Activated effector memory CD4-positive, alpha-beta T cell treated with anti-CD3 and anti-CD28 coated beads, Interleukin-2, amount 50 U/mL, for 16 hours (primary cell): Measurements from ENCODE around the gene PLA2G2C.

ENCODE experiments used
- DNase-seq: peaks from one replicate; pipeline ENCODE4 v3.0.0-alpha.2; 2020

The PLA2G2C gene

GRCh38 chr1:20183035-20183434 is 3.3 kb downstream of the PLA2G2C start:
- no peak for DNase-seq

GRCh38 chr1:20182415-20182814 is 3.9 kb downstream of the PLA2G2C start:
- no peak for DNase-seq

GRCh38 chr1:20180844-20181207 is 5.5 kb downstream of the PLA2G2C start:
- DNase-seq, result no peak

- DNase-seq, result no peak
These were observed 6.0 kb downstream of the PLA2G2C start for GRCh38 chr1:20180129-20180843.

- DNase-seq, result no peak
These were observed 6.8 kb downstream of the PLA2G2C start for GRCh38 chr1:20179371-20180128.

- no peak for DNase-seq
These were observed 7.5 kb downstream of the PLA2G2C start for GRCh38 chr1:20178634-20179370.

- DNase-seq, result no peak
These were observed 11.2 kb downstream of the PLA2G2C start for GRCh38 chr1:20174937-20175666.

- DNase-seq, result no peak
These were observed 14.2 kb downstream of the PLA2G2C start for GRCh38 chr1:20172033-20172590.

- DNase-seq, result no peak
These were observed 16.4 kb downstream of the PLA2G2C start for GRCh38 chr1:20169932-20170331.

- DNase-seq, result no peak
These were observed 17.5 kb downstream of the PLA2G2C start for GRCh38 chr1:20168564-20169491.

GRCh38 chr1:20167126-20167525 is 19.2 kb downstream of the PLA2G2C start:
- DNase-seq, result no peak

GRCh38 chr1:20166051-20166450 is 20.3 kb downstream of the PLA2G2C start:
- no peak for DNase-seq

GRCh38 chr1:20165522-20165951 is 20.8 kb downstream of the PLA2G2C start:
- no peak for DNase-seq

GRCh38 chr1:20164694-20165202 is 21.6 kb downstream of the PLA2G2C start:
- DNase-seq, result no peak

- no peak for DNase-seq
These were observed 26.3 kb downstream of the PLA2G2C start for GRCh38 chr1:20160034-20160433.

- no peak for DNase-seq
These were observed 27.8 kb downstream of the PLA2G2C start for GRCh38 chr1:20158358-20159070.

GRCh38 chr1:20154301-20154831 is 32.0 kb downstream of the PLA2G2C start:
- DNase-seq, result peak; percentile 61

GRCh38 chr1:20153000-20153418 is 33.3 kb downstream of the PLA2G2C start:
- DNase-seq, result peak; percentile 17

- no peak for DNase-seq
These were observed 33.8 kb downstream of the PLA2G2C start for GRCh38 chr1:20152599-20152930.

GRCh38 chr1:20151906-20152598 is 34.3 kb downstream of the PLA2G2C start:
- DNase-seq, result peak; percentile 91
